Activated T-cell treated with anti-CD3 and anti-CD28 coated beads, Interleukin-2, amount 50 U/mL, for 48 hours (primary cell): ENCODE data around the gene BOLA1.
A peak's percentile ranks its signal among the peaks of the same experiment; 100 is the strongest.
"Not testable (repeated sequence)": the region's sequence is repeated elsewhere in the genome, so short reads cannot be mapped to it uniquely, and the experiment has no call there.

Experiments used
- DNase-seq, 2 experiments: peaks; one replicate each; pipeline ENCODE4 v3.0.0-alpha.2; 2020

Gene BOLA1, protein sequence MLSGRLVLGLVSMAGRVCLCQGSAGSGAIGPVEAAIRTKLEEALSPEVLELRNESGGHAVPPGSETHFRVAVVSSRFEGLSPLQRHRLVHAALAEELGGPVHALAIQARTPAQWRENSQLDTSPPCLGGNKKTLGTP

DNA sequence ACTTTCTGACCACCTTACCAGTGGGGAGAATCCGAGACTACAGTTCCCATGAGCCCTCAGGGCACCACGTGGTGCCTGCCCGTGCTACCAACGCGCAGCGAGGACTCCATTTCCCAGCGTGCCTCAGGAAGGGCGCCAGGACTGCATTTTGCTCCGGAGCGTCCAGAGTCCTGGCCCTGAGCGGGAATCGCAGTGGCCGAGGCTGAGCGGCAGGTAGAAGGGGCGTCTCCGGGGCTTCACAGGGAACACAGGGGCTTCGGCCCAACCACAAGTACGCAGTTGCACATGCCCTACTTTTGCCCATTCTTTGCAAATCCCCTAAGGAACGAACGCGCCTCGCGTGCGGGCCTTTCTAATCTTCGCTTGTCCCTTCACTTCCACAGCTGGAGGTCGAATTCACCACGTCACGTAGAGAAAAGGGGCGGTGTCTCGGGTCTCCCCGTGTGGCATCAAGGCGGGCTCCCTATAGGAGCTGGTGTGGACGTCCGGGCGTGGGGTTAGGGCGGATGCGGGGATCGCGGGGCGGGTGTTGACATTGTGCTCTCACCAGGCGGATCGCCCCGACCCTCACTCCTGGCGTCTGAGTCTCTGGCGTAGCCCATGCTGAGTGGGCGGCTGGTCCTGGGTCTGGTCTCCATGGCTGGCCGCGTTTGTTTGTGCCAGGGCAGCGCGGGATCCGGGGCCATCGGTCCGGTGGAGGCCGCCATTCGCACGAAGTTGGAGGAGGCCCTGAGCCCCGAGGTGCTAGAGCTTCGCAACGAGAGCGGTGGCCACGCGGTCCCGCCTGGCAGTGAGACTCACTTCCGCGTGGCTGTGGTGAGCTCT, at the start of gene BOLA1:
BOLA1 (plus strand) TSS at position 109 of the 825 bp plus-strand sequence; CDS start at position 601, 492 bp downstream.
- peak; percentile 86 to 88 for DNase-seq

DNA sequence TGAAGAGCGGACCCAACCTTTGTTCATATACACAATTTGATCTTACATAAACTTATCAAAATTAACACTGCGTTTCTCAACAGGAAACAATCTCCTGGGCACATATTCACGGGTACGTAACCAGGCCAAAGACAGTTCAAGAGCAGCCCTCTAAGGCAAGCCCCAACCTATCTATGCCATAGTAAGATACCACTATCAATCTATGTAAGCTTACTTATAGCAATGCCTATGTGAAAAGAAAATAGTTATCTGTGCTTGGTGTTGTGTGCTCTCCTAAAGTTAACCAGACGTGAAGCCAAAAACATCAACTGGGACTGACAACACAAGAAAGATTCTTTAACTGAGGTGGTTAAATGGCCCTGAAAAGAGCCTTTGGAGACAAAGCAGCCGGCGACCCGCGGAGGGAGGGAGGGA, 49.4 kb upstream of the BOLA1 start:
- DNase-seq, result peak in 1 of 2 experiments; percentile 23

DNA sequence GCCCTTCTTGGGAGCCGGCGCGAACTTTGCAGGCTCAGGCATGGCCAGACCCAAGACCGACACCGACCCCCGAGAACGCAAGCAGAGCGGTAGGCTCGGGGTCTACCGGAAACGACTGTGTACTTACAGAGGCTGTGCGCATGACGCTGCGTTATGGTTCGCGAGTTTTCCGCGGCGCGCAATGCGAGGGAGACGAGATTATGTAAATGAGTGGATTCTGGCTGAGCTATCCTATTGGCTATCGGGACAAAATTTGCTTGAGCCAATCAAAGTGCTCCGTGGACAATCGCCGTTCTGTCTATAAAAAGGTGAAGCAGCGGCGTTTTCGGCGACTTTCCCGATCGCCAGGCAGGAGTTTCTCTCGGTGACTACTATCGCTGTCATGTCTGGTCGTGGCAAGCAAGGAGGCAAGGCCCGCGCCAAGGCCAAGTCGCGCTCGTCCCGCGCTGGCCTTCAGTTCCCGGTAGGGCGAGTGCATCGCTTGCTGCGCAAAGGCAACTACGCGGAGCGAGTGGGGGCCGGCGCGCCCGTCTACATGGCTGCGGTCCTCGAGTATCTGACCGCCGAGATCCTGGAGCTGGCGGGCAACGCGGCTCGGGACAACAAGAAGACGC, 48.5 kb upstream of the BOLA1 start:
- DNase-seq, result not testable (repeated sequence)

DNA sequence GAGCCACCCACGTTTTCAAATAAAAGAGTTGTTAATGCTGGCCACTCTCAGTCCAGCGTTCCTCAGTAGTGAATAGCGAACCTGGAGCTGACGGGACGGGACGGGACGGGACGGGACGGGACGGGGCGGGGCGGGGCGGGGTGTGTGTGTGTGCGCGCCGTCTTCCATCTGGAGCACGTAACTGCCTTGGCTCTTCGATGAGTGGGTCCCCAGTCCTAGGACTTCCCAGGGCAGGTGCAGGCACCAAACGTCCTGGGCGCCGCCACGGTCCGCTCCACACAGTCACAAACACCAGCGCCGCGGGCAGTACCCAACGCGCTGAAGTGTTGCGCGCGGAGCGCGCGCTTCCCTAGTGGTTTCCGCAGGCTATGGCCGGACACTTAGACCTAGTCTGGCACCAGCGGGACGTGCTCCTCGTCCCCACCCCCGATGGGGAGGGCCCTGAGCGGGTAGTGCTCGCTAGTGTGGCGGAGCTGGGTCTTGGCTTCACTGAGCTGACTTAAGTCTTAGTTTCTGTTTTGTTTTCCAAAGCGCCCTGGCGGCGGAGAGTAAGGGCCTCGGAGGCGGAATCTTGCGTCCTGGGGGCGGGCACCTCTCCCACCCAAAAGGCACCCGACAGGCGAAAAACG, 47.7 kb upstream of the BOLA1 start:
- not testable (repeated sequence) for DNase-seq

DNA sequence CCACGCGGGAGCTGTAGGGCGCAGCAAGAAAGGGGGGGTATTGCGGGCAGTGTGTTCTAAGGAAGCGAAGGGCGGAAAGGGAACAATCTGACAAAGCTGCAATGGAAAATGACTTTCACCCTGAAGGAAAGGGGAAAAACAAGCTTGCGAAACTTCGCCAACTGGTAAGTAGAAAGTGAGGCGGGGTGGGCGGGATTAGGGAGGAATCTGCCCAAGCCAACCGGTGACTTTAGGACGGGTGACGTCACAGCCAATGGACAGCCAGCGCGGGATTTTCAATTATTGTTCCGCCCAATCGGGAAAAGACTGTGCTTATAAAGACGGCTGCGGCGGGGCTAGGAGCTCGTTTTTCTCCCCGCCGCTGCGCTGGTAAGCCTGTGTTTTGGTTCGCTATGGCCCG, 47.1 kb upstream of the BOLA1 start:
- not testable (repeated sequence) for DNase-seq

DNA sequence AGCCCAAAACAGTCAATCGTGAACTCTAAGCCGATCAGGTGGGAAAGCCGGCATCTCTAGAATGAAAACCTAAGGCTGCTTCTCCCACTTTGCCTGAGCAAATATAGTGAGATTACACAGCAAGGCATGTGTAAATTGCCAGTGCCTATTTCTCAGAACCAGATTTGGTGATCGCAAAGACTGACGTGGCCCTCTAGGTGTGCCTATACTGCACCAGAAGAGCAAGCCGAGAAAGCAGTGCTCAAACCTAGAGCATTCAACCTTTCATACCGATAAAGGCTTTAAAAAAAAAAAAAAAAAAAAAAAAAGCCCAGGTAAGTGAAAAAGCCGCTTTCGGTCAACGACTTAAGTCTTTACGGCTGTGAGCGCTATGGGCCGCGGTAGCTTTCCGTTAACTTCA, 39.1 kb upstream of the BOLA1 start:
- DNase-seq, result not testable (repeated sequence)

DNA sequence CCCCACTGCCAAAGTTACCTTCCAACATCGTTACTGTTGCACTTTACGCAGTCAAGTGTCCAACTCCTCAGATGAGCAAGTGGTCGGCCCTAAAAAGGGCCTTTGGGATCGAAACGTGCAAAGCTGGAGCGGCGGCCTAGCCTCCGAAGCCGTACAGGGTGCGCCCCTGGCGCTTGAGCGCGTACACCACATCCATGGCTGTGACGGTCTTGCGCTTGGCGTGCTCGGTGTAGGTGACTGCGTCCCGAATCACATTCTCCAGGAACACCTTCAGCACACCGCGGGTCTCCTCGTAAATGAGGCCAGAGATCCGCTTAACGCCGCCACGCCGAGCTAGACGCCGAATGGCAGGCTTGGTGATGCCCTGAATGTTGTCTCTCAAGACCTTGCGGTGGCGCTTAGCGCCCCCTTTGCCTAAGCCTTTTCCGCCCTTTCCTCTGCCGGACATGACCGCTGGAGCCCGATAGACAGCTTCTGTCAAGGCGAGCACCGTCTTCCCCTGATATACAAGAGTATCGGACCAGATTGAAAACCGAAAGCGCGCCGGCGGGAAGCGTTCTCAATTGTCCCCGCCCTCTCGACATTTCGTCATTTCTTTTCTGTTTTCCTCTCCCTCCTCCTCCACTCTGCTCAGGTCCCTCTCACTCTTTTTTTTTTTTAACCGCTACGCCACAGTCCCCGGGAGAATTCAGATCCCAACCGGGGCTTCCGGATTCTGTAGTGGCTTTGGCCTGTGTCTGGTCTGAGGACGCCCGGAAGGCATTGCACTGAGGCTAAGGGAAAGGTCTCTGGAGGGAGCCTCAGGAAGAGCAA, 38.5 kb upstream of the BOLA1 start:
- not testable (repeated sequence) for DNase-seq

DNA sequence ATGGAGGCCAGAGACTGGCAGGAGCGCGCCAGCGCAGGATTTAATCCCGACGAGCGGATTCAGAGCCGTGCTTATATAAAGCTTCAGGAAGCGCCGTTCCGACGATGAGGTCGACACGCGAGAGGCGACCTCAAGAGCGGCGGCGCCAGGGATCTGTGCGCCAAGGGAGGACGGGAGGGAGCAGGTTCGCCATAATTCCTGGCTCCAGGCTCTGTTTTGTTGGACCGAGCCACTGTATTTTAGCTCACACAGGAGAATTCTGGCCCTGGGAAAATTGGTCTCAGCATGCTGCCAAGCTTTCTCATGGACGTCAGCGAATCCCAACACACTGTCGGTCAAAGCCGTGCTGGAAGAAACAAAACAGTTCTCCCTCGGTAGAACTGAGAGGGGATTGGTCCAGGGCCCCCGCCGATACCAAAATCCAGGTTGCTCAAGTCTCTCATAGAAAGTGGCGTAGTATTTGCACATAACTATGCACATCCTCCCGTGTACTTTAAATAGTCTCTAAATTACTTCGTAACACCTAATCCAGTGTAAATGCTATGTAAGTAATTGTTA, 37.8 kb upstream of the BOLA1 start:
- DNase-seq, result not testable (repeated sequence)

DNA sequence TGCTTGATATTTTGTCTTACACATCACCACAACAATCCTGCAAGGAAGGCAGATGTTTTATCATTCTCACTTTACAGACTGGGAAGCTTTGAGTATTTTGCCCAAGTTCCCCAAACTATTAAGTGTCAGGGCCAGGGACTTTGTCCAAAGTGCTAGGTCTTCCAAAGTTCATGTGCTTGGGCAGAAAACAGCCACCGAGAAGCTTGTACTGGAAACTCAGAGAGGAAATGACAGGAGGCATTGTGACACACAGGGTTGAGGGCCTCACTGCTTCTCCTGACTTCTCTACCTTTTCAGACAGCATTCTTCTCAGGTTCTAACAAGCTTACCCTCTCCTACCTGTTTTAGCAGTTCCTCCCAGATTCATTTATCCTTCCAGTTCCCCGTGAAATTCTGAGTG, 32.5 kb upstream of the BOLA1 start:
- DNase-seq, result not testable (repeated sequence)

DNA sequence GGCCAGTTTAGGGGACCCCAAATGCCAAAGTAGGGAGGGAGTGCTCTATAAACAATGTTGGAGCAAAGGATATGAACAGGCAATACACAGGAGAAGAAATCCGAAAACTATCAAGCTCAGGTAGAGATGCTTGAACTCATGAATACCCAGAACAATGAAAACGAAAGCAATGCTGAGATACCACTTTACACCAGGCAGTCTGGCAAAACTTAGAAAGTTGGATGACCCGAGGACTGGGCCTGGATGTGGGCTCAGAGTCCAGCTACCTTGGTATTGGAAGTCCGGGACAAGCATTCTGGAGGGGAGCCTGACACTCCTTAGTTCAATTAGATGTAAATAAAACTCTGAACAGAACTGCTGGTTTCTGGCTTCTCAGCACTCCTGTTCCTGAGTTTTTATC, 26.3 kb upstream of the BOLA1 start:
- DNase-seq, result not testable (repeated sequence)

DNA sequence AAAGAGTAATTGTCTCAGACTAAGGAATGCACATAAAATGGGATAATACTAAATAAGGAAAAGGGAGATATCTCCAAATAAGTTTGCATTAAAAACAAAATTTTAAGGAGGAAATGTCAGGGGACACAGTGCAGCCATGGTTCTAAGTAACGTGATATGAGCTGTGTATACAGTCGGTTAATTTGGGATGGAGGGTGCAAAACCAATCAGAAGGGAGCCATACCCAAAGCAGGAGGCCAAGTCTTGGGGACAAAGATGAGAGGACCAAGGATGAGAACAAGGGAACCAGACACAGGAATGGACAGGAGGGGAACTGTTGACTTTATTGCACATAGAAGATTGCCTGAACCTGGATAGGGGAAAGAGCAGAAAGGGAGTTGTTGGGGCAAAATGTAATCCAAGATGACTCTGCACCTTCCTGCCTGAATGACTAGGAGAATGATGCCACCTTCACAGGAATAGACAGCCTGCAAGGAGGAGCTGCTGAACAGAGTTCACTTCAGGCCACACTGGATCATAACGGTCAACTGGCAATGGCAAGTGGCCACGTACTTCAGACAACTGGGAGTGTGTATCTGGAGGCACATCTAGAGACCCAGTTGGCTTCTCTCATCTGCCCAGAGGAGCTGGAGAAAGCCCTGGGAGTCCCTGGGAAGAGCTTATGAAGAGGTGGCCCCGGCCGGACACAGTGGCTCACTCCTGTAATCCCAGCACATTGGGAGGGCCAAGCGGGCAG, 22.0 kb upstream of the BOLA1 start:
- no peak for DNase-seq

DNA sequence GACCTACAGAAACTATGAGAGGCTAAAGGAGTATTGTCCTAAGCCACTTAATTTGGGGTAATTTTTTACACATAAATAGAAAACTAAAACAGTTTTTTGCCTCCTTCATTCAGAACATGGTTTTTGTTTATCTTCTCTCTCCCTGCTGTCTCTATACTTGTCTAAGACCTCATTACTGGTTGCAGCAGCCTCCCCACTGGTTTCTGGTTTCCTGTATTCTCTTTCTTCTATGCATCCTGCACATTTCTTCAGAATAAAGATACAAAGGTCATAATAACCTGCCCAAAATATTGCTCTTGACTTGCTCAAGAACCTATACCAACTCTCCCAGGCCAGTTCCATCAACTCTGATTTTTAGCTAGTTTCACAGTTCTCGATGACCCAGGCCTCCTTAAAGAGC, 19.8 kb upstream of the BOLA1 start:
- DNase-seq, result no peak

DNA sequence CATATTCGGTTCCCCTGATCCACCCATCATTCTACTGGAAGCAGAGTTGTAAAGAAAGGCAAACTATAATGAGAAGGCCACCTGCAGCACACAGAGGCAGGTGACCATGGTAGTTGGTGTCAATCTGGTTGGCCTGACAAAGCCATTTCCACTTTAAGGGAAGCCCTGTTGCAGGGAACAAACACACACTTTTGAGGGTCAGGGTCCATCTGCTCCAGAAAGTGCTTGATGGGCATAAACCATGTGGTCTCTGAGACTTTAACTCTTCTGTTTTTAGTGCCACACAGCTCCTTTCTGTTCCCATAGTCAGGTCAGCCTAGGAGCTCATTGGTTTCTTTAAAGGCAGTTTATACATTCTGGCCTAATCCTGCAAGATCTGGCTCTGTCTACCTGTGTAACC, 17.5 kb upstream of the BOLA1 start:
- DNase-seq, result no peak

DNA sequence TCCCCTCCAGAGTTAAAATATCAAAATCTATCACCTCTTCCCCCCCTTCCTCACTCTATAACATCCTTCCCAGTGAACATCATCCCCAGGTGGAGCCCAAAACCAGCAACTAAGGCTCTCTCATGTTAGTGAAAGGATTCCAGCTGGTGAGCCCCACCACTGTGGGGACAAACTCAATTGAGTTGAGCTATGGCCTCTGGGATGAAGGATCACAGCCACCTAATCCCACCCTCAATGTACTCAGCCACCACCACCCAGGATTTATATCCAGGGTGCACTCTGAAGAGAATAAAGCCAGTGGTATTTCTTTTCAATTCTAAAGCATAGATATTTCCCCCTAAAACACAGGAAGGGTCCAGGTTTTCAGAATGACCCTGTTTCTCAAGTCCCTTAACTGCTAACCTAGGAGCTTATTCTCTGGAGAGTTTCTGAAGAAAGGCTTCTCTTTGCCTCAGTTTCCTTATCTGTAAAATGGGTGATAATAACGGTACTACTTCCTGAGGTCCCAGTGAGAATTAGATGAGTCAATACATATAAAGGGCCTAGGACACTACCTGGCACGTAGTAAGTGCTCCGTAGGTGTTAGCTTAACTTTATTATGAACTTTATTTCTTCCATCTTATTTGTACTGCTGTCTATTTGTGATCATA, 15.6 kb upstream of the BOLA1 start:
- no peak for DNase-seq

DNA sequence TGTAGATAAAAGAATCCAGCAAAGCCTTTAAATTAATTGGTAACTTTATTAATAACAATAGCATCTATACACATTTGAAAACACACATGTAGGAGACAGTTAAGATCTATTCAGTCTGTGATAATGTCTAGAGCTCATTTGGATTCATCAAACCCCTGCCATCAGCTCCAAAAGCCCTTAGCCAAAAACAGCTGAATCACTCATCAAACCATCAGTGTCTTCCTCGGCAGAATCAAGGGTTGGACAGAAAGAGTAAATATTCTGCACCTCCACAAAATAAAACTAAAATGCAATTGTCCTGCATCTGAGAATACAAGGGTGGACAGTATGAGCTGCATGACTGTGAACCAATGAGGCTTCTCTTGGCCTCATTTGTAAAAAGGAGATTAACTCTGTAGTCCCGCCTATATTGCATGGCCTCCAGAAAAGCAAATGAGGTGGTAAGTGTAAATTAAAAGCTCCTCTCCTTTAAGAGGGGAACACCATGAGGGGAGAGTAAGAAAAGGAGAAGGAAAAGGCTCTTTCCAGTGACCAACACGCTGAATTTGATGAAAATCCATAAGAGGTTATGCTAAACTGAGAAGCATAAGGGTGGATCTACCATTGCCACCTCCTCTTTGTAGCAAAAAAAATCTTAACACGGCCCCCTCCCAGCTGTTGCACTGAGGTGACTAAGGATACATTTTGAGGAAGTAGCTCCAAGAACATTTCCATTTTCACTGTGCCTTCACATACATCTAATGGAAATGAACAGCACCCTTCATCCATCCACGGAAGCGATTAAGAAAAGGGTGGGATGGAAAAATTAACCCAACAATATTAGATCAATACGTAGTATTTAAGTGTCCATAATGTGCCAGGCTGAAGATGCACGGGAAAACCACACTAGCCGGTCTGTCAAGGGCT, 14.7 kb upstream of the BOLA1 start:
- peak; percentile 17 to 42 for DNase-seq

DNA sequence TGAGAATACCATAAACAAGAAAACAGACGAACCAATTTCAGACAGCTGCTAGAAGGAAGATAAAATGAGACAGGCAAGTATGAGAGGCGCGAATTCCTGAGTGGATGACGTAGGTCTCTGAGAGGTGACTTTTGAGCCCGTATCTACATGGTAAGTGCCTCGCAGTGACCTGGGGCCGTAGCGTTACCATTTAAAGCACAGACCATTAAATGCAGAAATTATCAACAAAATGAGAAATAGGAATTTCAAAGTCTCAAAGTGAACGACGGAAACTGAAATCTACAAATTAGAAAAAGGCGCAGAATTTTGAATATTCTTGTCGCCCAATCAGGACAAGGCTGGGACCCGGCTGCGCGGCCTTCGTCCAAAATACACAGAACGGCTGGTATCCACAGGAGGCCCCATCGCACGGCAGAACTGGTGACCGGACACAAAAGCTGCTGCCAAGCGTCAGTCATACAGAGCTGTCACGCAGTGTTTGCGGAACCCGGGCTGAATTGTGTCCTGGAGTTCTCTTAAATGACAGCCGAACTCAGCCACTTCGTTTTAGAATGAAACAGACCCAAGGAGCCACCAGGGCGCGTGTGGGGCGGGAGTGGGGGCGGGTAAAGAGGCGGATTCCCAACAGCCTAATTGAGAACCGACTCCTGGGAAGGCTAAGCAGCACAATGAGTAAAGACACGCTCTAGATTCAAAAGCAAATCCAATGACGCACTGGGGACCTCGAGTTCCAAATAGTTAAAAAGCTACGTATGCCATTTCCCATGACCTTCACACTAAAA, 13.8 kb upstream of the BOLA1 start:
- peak; percentile 86 for DNase-seq

DNA sequence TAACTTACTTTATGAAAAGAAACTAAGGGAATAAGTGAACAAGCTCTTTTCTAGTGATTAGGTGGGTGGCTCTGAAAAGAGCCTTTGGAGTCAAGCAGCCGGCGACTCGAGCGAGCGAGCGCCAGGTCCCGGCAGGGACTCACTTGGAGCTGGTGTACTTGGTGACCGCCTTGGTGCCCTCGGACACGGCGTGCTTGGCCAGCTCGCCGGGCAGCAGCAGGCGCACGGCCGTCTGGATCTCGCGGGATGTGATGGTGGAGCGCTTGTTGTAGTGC, 13.3 kb upstream of the BOLA1 start:
- DNase-seq, result not testable (repeated sequence)

DNA sequence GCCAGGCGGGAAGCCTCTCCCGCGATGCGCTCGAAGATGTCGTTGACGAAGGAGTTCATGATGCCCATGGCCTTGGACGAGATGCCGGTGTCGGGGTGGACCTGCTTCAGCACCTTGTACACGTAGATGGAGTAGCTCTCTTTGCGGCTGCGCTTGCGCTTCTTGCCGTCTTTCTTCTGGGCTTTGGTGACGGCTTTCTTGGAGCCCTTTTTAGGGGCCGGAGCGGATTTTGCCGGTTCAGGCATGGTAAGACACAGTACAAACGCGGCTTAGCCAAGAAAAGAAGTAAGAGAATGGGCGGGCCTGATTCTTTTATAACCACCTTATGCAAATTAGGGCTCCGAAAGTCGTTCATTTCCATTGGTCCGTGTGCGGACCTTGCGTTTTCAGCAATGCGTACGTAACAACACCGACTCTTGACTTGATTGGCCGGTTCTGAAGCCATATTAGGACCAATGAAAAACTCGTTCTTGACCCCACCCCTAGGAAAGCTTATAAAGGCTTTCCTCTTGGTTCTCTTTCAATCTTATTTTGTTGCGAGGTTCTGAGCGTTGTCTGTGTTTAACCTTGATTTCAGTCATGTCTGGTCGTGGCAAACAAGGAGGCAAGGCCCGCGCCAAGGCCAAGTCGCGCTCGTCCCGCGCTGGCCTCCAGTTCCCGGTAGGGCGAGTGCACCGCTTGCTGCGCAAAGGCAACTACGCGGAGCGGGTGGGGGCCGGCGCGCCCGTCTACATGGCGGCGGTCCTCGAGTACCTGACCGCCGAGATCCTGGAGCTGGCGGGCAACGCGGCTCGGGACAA, 12.8 kb upstream of the BOLA1 start:
- DNase-seq, result peak; percentile 92 to 93

DNA sequence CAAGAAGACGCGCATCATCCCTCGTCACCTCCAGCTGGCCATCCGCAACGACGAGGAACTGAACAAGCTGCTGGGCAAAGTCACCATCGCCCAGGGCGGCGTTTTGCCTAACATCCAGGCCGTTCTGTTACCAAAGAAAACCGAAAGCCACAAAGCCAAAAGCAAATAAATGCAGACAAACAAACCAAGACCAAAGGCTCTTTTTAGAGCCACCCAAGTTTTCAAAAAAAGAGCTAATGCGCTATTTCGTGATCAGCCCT, 12.2 kb upstream of the BOLA1 start:
- DNase-seq, result not testable (repeated sequence)
